ENCODE data around the gene UCK1.

Gene UCK1

GRCh38 chr9:131523451-131524435 is 7.3 kb downstream of the UCK1 start:
- DNase-seq = no peak

- no peak for DNase-seq
These were observed 8.0 kb downstream of the UCK1 start for GRCh38 chr9:131523086-131523388.

GRCh38 chr9:131522257-131523085 is 8.6 kb downstream of the UCK1 start:
- no peak for DNase-seq

- no peak for DNase-seq
These were observed 9.2 kb downstream of the UCK1 start for GRCh38 chr9:131521822-131522221.

- no peak for DNase-seq
These were observed 9.9 kb downstream of the UCK1 start for GRCh38 chr9:131521203-131521602.

- no peak for DNase-seq
These were observed 10.6 kb downstream of the UCK1 start for GRCh38 chr9:131520503-131520902.

GRCh38 chr9:131518553-131518952 is 12.5 kb downstream of the UCK1 start:
- DNase-seq = no peak

GRCh38 chr9:131517761-131518190 is 13.3 kb downstream of the UCK1 start:
- DNase-seq = no peak

- no peak for DNase-seq
These were observed 14.1 kb downstream of the UCK1 start for GRCh38 chr9:131516930-131517329.

- DNase-seq = peak; percentile 44 to 67
These were observed 15.0 kb downstream of the UCK1 start for GRCh38 chr9:131516100-131516499.

GRCh38 chr9:131515559-131516031 is 15.5 kb downstream of the UCK1 start:
- peak; percentile 39 to 43 for DNase-seq

- no peak for DNase-seq
These were observed 17.9 kb downstream of the UCK1 start for GRCh38 chr9:131513177-131513576.

GRCh38 chr9:131511880-131512279 is 19.2 kb downstream of the UCK1 start:
- DNase-seq = no peak

- no peak for DNase-seq
These were observed 19.6 kb downstream of the UCK1 start for GRCh38 chr9:131511416-131511815.

GRCh38 chr9:131505012-131505411 is 26.1 kb downstream of the UCK1 start:
- DNase-seq = no peak

GRCh38 chr9:131503626-131504465 is 27.2 kb downstream of the UCK1 start:
- peak in 1 of 2 donors; percentile 15 for DNase-seq

GRCh38 chr9:131502781-131503625 is 28.1 kb downstream of the UCK1 start, which contains the start of gene POMT1:
TSS of gene POMT1 (plus strand) at chr9:131502918. CDS start at chr9:131504219, 1,301 bp downstream.
- peak; percentile 74 to 84 for DNase-seq

GRCh38 chr9:131500939-131501541 is 30.0 kb downstream of the UCK1 start:
- no peak for DNase-seq

GRCh38 chr9:131500377-131500776 is 30.7 kb downstream of the UCK1 start:
- no peak for DNase-seq

GRCh38 chr9:131499254-131499767 is 31.8 kb downstream of the UCK1 start:
- no peak for DNase-seq

All from inflammatory macrophage (primary cell).